Activated T-cell treated with anti-CD3 and anti-CD28 coated beads for 1 hour (primary cell): ENCODE measurements around the gene DYNLRB2.
A peak's percentile ranks its signal among the peaks of the same experiment; 100 is the strongest.

ENCODE experiments used
- DNase-seq: peaks from one replicate; pipeline ENCODE4 v3.0.0-alpha.2; 2020; ENCODE audit warnings: low read depth

DYNLRB2 gene

DNA sequence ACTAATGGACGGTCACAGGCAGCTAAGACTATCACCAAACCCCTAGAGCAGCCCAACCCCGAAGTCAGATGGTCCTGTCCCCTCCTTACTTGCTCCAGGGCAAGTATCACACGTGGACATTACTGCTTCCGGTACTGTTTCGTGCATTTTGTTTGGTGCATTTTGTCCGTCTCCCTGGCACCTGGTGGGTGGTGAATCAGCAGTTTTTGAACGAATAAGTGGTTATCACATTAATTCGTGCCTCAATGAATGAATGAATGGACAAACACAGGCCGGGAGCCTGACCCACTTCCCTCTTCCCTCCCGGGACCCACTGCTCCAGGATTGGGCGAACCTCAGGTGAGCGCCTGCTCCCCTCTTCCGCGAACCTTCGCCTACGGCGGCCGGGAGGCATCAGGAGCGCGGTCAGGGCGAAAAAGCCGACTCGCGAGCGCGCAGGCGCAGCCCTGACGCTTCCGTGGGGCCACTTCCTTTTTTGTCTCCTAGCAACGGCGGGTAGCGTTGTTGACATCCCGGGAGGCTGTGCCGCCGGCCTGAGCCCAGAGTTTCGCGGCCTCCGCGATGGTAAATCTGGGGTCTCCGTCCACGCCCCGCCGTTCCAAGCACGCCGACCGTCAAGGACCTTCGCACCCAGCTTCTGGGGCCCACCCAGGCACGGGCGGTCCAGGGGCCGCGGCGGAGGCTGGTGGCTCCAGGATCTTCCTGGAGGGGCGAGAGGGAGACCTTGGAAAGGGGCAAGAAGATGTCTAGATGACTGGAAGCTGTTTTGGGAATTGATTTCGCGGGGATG lies at the start of gene DYNLRB2:
Gene DYNLRB2, plus strand, starts transcription at position 478 of the 790 bp plus-strand sequence. Its CDS starts 84 bp downstream, at position 562.
- DNase-seq, result peak; percentile 81

- DNase-seq, result no peak
These were observed 40.5 kb upstream of the DYNLRB2 start for GRCh38 chr16:80500116-80500859.

GRCh38 chr16:80500961-80501525 lies 39.8 kb upstream of the DYNLRB2 start:
- no peak for DNase-seq

DNA sequence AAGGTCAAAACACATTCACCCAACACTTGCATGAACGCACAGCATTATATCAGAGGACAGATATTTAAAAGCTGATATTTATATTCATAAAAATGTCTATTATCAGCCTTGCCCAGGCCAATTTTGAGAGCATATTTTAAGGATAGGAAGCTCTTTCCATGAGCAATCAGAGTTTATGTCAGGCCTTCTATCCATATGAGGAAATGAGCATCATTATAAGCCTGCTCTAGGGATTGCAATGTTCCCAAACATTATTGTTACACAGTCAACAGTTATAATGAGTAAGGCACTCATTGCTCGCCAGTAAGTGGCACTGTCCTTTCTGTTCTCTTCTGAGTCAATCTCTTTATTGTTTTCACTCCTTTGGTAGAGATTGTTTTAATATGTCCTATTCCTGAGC lies 37.7 kb upstream of the DYNLRB2 start:
- no peak for DNase-seq

DNA sequence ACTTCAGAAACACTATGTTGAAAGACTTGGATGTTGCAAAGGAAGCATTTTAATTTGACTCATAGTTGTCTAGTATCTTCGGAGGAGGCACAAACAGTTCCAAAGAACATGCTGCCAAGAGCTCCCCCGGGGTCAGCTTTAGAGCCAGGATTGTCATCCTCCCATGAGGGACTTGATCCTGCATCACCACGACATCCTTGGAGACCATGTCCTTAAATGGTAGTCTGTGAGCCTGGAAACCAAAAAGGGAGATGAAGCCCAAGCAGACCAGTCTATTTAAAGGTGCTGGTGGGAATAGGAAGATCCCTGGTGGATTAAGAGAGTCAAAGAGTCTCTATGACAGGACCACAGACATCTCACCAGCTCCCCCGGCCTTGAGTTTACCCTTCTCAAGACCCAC lies 33.3 kb upstream of the DYNLRB2 start:
- DNase-seq, result no peak

GRCh38 chr16:80509872-80510271 lies 30.9 kb upstream of the DYNLRB2 start:
- no peak for DNase-seq

GRCh38 chr16:80511824-80512592 lies 28.8 kb upstream of the DYNLRB2 start:
- DNase-seq, result no peak

DNA sequence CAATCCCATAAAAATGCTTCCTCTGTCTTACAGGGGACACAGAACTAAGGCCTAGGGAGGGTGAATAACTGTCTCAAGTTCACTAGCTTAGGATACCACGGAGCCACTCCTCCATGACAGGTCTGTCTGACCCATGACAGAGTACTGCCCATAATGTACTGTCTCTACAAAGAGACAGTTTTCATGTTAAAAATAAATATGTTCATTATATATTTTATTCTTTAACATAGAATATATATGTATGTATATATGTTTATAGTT lies 28.3 kb upstream of the DYNLRB2 start:
- DNase-seq, result no peak

- DNase-seq, result no peak
These were observed 25.4 kb upstream of the DYNLRB2 start for GRCh38 chr16:80515374-80515773.

- DNase-seq, result no peak
These were observed 22.9 kb upstream of the DYNLRB2 start for GRCh38 chr16:80517846-80518245.

DNA sequence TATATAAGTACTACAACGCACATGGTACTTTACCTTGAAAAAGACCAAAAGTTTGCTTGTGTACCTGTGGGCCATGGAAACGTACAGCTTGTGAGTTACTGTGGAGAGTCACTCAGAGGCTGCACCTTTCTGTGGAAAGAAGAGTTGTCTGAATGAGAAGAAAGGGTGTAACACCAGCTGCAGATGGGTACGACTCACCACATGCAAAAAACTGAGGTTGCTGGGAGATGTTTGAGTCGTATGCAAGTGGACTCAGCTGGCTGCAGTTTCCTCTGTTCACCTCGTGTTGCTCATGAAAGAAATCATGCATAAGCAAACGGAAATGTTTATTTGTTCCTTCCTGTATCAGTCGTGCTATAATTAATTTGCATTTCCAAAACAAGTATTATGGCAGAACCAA lies 22.4 kb upstream of the DYNLRB2 start:
- peak; percentile 3 for DNase-seq

GRCh38 chr16:80519189-80519588 lies 21.6 kb upstream of the DYNLRB2 start:
- DNase-seq, result no peak

- DNase-seq, result no peak
These were observed 15.4 kb upstream of the DYNLRB2 start for GRCh38 chr16:80525420-80525819.

- DNase-seq, result peak; percentile 46
These were observed 14.3 kb upstream of the DYNLRB2 start for GRCh38 chr16:80526418-80527061.

GRCh38 chr16:80527297-80527696 lies 13.5 kb upstream of the DYNLRB2 start:
- peak; percentile 5 for DNase-seq

GRCh38 chr16:80530479-80530878 lies 10.3 kb upstream of the DYNLRB2 start:
- DNase-seq, result no peak

DNA sequence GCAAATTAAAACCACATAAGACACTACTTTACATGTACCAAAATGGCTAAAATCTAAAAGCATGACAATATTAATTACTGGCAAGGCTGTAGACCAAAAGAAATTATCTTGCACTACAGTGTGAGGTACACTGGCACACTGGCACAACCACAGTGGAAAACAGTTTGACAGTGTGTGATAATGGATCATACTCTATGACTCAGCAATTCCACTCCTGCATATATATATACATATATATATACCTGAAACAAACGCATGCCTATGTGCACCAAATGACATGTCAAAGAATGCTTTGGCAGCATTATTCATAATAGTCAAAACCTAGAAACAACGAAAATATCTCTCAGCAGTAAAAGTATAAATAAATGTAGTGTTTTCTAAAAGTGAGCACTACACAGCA lies 4.6 kb upstream of the DYNLRB2 start:
- no peak for DNase-seq

DNA sequence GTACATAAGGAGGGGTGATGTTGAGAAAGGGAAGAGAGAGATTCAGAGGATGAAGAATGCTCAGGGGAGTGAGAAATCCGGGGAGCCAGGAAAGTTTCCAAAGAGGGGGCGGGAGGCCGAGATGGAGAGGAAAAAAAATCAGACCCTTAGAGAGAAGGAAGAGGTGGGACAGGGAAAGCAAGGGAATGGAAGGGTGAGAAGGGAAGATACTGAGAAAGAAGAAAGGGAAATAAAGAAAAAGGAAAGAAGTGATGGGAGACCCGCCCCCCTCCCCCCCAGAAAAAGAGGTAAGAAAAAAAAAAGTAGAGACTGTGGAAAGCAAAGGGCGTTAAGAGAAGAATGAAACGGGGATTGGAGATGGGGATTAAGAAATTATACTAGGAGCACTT lies 507 bp downstream of the DYNLRB2 start:
- no peak for DNase-seq

GRCh38 chr16:80543162-80543561 lies 2.4 kb downstream of the DYNLRB2 start:
- no peak for DNase-seq

GRCh38 chr16:80544326-80544725 lies 3.5 kb downstream of the DYNLRB2 start:
- DNase-seq, result no peak

DNA sequence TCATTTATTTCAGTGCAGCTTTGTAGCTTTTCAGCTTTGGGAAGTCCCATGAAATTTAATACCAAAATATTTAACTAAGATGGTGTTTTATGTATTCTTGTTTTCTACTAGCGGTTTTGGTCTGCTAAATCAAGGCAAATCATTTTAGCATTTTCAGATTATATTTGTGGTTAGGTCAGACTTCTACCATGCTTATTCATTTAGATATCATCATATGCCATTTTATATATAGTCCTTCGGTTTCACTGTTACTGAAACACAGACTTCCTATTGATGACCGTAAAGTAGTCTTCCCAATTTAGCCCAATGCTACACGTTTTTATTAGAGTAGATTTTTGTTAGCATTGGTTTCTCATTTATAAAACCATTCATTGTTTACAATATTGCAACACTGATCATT lies 5.5 kb downstream of the DYNLRB2 start:
- DNase-seq, result no peak

DNA sequence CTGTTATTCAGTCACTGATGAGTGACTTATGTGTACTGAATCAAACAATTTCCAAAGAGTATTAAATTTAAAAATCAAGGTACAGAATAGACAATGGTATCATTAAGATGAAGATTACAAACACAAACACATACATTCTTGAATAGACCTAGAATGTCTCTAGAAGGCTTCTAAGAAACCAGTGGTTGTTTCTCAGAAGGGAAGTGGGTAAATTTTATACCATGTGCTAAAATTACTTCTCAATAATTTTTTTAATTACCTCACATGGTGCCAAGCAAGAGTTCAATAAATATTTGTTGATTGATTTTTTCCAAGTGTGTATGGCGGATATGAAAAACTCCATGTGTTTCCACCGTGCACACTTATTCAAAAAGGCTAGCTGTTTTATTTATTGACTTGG lies 6.4 kb downstream of the DYNLRB2 start:
- no peak for DNase-seq
